ENCODE results near the gene HMX2.
A peak's percentile ranks its signal among the peaks of the same experiment; 100 is the strongest.

Gene HMX2, protein sequence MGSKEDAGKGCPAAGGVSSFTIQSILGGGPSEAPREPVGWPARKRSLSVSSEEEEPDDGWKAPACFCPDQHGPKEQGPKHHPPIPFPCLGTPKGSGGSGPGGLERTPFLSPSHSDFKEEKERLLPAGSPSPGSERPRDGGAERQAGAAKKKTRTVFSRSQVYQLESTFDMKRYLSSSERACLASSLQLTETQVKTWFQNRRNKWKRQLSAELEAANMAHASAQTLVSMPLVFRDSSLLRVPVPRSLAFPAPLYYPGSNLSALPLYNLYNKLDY

DNA sequence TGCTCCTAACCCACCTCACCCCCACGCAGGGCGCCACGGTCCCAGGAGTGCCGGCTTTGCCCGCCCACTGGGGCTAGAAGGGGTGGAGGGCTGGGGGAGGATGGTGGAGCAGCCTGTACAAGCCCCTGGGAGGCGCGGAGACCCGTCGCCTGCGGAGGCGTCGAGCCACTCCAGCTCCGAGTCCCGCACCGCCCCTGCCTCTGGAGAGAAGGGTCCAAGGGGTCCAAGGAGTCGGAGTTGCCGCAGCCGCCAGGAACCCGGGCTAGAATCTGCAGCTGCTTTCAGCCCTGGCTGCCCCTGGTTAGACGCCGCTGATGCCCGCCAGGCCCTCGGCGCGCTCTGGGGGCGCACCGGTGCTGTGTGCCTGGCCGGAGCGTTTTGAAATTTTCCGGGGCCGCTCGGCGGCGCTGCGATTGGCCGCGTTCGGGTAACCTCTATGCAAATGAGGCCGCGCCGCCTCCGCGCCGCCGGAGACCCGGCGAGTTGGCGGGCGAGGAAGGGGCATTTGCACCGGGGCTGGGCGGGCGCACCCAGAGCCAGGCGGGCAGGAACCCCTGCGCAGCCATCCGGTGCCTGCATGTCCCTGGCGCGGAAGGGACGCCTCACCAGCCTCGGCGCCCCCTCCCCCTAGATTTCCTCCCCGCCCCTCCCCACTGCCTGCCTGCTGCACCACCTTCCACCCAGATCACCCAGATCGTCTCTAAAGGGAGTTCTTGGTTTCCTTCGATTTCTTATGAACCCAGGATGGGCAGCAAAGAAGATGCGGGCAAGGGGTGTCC, at the start of gene HMX2:
Gene HMX2 (plus strand): TSS at position 502 of the 779 bp plus-strand sequence. CDS start 243 bp downstream, at position 745.
- peak; percentile 58 for DNase-seq (ENCODE audit: low read depth, low spot score)

DNA sequence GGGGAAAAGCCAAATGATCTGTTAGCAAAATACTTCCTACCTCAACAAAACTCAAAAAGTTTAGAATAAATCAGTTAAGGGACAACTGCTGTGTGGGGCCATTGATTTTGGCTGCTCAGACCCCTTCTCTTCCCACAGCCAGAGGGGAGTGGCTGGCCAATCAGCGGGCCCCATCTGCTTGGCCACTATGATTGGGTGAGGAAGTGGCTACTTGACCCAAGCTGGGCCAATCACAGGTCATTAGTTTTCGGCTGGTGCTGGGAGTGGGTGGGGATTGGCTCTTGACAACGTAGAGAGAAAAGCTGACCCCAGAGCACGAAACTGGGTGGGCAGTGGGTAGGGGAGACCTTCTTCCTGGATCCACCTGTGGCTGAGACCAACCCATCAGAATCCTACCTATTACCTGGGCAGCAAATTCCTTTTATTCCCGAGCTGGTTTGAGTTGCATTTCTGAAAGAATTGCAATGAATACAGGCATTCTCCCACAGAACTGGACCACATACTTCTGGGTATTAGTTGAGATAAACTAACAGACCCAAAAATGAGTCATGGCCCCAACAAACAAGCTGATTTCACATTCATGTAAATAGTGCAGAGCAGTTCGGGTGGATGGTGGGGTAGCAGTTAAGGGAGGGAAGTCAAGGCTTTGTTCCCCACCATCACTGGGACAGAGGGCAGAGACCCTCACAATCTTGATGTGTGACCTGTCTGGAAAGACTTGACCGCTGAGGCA, 47.7 kb upstream of the HMX2 start:
- no peak for DNase-seq (ENCODE audit: low read depth, low spot score)

- DNase-seq (ENCODE audit: low read depth, low spot score): no peak
Observed at GRCh38 chr10:123101872-123102271, 46.1 kb upstream of the HMX2 start.

- no peak for DNase-seq (ENCODE audit: low read depth, low spot score)
Observed at GRCh38 chr10:123102673-123103072, 45.3 kb upstream of the HMX2 start.

DNA sequence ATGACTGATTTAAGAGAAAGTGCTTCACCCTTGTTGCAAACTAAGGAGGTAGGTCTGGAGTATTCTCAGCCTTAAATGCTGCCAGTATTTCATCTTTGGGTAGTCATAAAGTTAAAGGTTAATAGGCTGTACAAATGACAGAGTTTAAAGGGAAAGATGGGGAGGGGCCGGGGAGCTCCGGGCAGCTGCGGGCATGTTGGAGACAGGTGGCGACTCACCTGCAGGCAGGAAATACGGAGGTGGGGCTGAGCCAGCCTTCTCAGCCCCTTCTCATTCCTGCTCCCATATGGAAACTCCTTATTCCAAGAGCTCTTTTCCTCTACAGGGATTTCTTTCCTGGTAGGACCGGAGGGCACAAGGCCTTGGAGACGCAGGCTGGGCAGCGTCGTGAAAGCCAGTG, 44.0 kb upstream of the HMX2 start:
- no peak for DNase-seq (ENCODE audit: low read depth, low spot score)

DNA sequence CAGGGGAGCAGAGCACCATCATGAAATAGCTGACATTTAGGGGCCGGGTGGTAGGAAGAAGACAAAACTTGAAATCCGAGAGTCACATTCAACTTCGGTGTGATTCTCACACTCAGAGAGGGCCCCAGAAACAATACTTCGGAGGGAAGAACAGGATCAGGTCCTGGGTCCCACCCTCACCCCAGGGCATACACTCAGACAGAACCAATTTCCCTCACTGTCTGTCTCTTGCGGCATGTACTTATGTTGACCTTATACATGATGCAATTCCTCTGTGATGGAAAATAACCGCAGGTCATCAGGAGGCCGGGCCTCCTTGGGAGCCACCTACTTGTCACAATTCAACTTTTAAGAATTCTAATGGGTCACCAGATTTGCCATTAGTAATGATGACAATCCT, 38.5 kb upstream of the HMX2 start:
- no peak for DNase-seq (ENCODE audit: low read depth, low spot score)

DNA sequence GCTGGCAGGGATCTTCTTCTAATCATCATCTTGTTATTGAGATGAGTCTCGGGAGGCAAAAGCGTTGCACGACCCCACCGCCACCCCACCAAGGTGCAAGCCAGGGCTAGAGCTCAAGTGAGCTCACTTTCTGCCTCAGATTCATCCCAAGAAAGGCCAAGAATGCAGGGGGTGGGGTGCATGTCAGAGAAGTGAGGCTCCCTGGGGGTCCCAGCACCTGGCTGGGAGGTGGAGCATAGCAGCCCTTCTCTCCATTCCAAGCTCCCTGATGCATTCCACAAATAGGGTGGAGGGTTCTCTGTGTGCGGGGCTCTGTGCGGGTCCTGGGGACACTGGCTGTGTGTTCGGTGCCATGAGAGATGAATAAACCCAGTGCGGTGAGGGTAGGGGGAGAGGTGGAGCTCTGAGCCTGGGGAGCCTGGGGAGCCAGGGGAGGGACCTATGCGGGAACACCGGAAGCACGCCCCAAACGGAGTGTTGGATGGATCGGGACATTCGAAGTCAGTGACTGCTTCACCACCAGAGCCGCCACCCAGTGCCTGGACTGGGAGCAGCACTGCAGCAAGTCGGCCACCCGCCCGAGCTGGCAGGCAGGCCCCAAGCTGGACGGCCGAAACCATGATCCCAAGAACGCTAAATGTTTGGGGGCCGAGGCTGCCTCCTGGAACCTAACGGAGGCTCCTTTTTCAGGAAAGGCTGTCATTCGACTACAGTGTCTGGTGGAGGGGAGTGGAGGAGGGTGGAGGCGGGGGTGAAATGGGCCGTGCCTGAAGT, 30.1 kb upstream of the HMX2 start:
- DNase-seq (ENCODE audit: low read depth, low spot score): peak; percentile 61

DNA sequence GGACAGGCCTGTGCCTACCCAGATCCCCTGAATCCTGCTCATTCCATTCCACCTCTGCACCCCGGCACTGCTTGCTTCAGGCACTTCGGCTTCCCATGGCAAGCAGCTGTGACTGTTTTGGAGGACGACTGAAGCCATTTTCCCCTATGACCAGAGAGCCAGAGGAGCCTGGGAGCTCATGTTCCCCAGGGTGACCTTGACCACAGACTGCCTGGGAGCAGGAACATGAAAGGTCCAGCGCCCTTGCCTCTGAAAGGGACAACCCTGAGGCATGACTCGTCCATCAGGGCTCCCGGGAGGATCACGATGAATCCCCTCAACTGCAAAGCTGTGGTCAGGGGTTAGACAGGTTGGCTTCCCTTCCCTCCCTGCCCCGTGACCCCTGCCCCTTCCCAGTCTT, 28.9 kb upstream of the HMX2 start:
- DNase-seq (ENCODE audit: low read depth, low spot score): no peak

DNA sequence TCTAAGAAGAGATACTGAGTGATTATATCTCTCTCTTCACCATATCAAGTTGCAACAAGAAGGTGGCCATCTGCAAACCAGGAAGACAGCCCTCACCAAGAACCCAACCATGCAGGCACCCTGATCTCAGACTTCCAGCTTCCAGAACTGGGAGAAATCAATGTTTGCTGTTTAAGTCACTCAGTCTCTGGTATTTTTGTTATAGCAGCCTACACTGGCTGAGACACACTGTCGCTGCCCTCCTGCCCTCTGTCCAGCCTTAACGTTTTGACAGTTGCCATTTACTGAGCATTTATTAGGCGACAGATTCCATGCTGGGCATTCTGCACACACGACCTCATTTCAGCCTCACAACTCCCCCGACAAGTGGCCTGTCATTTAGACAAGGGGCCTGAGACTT, 21.7 kb upstream of the HMX2 start:
- DNase-seq (ENCODE audit: low read depth, low spot score): no peak

DNA sequence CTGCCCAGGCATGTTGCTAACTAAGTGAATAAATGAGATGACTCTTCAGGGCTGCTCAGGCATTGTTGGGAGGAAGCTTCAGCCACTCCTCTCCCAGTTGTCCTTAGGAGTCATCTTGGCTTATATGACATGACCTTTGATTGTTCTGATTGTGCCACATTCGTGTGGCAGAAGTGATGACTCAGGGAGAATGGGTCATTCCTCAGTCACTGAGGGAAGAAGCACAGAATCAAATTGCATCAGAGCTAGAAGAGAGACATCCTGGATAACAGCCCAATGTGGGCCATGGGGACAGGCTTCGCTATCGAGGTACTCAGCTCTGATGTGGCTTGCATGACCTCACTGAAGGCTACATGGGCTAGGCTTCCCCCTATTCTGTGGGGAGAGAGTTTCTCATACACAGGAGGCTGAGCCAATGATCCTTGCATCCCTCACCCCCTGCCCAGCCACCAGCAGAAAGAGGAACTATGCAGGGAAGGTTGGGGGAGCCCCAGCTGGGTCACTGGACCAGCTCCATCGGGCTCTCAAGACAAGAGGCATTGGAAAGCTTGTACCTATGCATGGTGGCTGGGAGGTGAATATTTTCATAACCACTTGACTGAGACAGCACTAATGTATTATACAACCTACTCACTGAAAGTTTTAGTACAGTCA, 18.2 kb upstream of the HMX2 start:
- DNase-seq (ENCODE audit: low read depth, low spot score): no peak

DNA sequence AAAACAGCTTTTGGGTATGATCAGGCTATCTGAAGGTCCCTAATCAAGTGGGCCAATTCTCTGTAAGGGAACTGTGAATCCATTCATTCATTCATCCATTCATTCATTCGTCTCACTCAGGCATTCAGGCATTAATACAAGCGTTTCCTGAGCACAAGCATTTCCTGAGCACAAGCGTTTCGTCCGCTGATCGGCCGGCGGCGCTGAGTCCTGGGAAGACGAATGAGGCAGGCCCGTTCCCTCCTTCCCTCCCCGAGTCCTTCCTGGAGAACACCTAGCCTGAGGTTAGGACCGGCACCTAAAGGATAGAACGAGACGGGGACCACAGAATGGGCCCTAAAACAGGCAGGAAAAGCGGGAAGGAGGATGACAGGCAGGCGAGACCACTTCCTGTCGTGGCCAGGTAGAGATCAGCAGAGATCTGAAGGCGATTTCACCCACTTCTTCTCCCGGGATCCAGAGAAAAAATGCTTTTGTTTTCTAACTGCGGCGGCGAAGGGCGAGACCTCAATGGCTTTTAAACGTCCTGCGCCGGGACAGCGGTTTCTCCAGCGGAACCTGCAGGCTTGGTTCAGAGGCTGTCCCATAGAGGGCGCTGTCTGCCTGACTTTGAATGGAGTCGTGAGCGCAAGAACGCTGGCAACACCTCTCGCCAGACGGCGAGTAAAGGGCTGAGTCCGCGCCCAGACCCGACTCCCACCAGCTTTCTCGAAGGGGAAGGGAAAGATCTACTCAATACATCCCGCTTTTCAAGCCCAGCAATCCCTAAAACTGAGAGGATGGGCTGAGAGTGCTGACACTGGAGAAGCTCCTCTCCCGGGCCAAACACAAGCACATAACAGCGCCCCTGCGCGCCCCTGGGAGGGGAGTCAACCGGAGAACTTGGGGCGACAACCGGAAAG, 15.1 kb upstream of the HMX2 start:
- DNase-seq (ENCODE audit: low read depth, low spot score): peak; percentile 96

DNA sequence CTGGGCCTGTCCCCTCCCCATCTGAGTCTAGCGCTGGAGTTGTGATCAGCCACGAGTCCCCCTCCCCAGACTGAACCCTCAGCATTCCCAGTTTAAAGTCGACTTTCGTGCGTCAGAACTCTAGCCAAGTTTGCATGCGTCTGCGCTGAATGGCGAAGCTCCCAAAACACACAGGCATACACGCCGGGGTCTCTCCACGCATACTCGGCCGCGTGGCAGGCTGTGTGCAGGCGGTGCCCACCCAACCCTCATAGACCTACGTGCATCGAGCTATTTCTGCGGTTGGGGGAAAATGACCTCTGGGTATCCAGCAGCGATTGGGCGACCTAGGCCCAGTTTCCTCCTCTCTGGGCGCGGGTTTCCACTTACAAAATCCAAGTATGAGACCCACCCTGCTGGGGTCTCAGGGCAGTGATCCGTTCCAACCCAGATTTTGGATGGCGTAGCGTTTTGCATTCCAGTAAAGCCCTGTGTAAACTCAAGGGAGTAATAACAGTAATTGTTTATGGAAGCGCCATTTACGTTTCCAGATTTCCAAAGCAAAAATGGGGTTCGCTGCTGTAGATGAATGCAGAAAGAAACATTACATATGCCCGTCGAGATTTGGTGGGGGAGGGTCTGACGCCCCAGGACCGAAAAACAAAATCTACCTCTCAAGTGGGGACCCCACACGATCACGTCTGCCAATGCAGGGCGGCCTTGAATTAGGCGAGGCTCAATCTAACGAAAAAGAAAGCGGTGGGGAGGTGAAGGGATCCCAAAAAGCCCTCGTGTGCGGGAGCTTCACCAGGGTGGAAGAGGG, 14.2 kb upstream of the HMX2 start:
- DNase-seq (ENCODE audit: low read depth, low spot score): no peak

DNA sequence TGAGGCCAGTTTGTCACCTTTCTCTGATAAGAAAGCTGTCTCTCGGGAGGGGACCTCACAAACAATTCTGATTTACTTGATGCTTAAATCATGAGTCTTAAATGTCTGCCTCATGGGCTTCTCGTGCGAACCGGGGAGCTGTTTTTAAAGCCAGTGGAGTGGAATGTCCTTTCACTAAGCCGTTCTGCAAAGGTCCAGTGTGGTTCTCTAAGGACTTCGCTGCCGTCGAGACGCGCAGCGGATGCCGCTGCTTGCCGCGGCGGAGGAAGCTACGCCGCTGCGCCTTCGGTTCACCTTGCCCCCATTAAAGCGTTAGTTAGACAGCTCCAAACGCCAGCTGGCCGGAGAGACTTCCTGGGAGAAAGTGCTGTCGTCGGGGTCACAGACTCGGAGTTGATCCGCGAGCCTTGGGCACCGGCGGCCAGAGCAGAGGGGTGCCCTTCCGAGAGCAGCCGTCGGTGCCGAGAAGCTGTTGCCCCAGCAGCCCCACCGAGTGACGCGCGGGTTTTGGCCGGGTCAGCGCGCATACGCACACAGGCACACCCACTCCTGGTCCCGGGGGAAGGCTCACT, 13.5 kb upstream of the HMX2 start:
- peak; percentile 45 for DNase-seq (ENCODE audit: low read depth, low spot score)

DNA sequence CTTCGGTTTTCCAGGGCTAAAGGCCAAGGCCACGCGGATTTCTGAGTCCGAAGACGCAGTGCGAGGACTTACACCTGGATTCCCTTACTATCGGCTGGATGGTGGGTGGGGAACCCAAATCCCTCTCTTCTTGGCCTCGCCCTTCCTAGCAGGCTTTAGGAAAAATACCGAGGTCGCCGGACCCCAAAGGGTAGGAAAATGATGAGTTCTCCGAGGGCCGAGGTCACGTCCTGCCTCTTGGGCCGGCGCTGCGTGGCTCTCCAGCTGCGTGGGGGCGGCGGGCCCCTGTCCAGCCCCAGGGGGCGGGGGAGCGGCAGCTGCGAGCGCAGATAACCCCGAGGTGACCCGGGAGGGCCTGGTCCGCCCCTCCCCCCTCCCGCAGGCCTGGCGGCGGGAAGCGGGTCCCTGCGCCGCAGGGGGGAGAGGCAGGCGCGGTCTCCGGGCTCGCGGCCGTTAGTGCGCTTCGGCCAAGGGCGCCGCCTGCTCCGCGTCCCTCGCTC, 13.0 kb upstream of the HMX2 start:
- no peak for DNase-seq (ENCODE audit: low read depth, low spot score)

DNA sequence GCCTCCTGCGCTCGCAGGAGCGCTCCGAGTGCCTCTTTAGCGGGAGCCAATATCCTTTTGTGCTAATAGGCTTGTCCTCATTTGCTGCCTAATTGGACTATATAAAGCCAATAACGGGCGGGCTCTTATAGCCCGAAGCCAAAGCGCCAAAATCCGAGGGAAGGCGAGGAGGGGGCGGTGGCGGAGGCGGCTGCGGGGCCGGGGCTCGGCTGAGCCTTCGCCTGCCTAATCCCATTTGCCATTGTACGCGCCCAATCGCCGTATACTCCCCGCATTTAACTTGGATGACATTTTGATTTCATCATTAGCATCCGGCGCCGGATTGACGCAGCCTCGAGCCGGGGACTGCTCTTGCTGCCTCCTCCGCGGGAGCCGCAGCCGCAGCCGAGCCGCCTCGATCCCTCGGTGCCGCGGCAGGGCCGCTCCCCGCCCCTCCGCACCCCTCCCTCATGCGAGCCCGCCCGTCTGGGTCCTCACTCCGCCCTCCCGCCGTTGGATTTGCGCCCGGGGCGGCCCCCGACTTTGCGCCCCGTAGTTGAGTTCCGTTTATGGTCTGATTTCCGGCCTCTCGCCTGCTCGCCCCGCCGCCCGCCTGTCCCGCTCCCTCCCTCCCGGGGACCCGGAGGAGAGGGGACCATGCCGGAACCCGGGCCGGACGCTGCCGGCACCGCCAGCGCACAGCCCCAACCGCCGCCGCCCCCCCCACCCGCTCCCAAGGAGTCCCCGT, 12.4 kb upstream of the HMX2 start, which contains the start of gene HMX3:
Gene HMX3 (plus strand): TSS at position 556 of the 727 bp plus-strand sequence. CDS start 81 bp downstream, at position 637.
- DNase-seq (ENCODE audit: low read depth, low spot score): peak; percentile 57

- DNase-seq (ENCODE audit: low read depth, low spot score): no peak
Observed at GRCh38 chr10:123136221-123136805, 11.6 kb upstream of the HMX2 start.

DNA sequence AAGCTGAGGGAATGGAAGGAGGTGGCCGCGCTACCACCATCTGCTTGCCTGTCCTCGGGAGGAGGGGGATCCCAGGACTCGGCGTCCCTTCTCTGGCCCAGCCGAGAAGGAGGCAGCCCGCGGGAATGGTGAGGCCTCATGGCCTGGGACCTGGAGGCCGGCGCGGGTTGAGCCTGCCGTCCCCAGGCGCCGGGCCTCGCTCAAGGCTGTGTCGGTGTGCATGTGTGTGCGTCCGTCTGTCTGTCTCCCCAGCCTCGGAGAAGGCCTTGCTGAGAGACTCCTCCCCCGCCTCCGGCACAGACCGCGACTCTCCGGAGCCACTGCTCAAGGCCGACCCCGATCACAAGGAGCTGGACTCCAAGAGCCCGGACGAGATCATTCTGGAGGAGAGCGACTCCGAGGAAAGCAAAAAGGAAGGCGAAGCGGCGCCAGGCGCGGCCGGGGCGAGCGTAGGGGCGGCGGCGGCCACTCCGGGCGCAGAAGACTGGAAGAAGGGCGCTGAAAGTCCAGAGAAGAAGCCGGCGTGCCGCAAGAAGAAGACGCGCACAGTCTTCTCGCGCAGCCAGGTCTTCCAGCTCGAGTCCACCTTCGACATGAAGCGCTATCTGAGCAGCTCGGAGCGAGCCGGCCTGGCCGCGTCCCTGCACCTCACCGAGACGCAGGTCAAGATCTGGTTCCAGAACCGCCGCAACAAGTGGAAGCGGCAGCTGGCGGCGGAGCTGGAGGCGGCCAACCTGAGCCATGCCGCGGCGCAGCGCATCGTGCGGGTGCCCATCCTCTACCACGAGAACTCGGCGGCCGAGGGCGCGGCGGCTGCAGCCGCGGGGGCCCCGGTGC, 10.9 kb upstream of the HMX2 start:
- peak; percentile 85 for DNase-seq (ENCODE audit: low read depth, low spot score)

Measured in ELF-1 (cell line).